Trophoblast cell (in vitro differentiated cells and primary cell): ENCODE data around the gene TMCO6.

Experiments used
- DNase-seq, 2 donors: peaks; one replicate each; pipeline ENCODE4 v3.0.0-alpha.2; 2016
- H2AFZ ChIP-seq: 2 replicates; pipeline ENCODE4 v1.6.1; 2013; ENCODE audit warnings: low read length, moderate library complexity, mild to moderate bottlenecking; ENCODE audit not compliant: insufficient read depth, poor library complexity
- H2AK5ac ChIP-seq: 2 replicates; pipeline ENCODE4 v1.6.1; 2013; ENCODE audit warnings: mild to moderate bottlenecking, low read length
- H2BK120ac ChIP-seq: 2 replicates; pipeline ENCODE4 v1.6.1; 2013; ENCODE audit warnings: low read length, mild to moderate bottlenecking, moderate library complexity; ENCODE audit not compliant: insufficient read depth, poor library complexity
- H2BK12ac ChIP-seq: 2 replicates; pipeline ENCODE4 v1.6.1; 2013; ENCODE audit warnings: mild to moderate bottlenecking, low read length, moderate library complexity
- H2BK5ac ChIP-seq: 2 replicates; pipeline ENCODE4 v1.6.1; 2013; ENCODE audit warnings: low read length, low read depth, moderate library complexity, mild to moderate bottlenecking; ENCODE audit not compliant: poor library complexity
- H3K14ac ChIP-seq: 2 replicates; pipeline ENCODE4 v1.6.1; 2013; ENCODE audit warnings: mild to moderate bottlenecking, low read length
- H3K18ac ChIP-seq: 2 replicates; pipeline ENCODE4 v1.6.1; 2013; ENCODE audit warnings: mild to moderate bottlenecking, low read length
- H3K23ac ChIP-seq: 2 replicates; pipeline ENCODE4 v1.6.1; 2013; ENCODE audit warnings: low read length
- H3K27ac ChIP-seq: 2 replicates; pipeline ENCODE4 v1.5.1; 2013; ENCODE audit warnings: low read depth, mild to moderate bottlenecking, inconsistent platforms, low read length, moderate library complexity
- H3K27me3 ChIP-seq: 2 replicates; pipeline ENCODE4 v1.6.1; 2013; ENCODE audit warnings: inconsistent platforms, mild to moderate bottlenecking, low read length, moderate library complexity; ENCODE audit not compliant: insufficient read depth
- H3K36me3 ChIP-seq, 2 experiments: 1 replicate in 1 of 2; 2 replicates in 1 of 2; pipeline ENCODE4 v1.6.1; 2013; ENCODE audit warnings: low read length in 2 of 2, mild to moderate bottlenecking in 2 of 2, moderate library complexity in 1 of 2; ENCODE audit not compliant: insufficient read depth in 2 of 2, control insufficient read depth in 1 of 2
- H3K4ac ChIP-seq: 2 replicates; pipeline ENCODE4 v1.6.1; 2013; ENCODE audit warnings: low read depth, mild to moderate bottlenecking, low read length, moderate library complexity
- H3K4me1 ChIP-seq, 2 experiments: 1 replicate in 1 of 2; 2 replicates in 1 of 2; pipeline ENCODE4 v1.6.1; 2013; ENCODE audit warnings: low read length in 2 of 2, mild to moderate bottlenecking in 2 of 2, moderate library complexity in 1 of 2; ENCODE audit not compliant: insufficient read depth in 2 of 2, control insufficient read depth in 1 of 2
- H3K4me2 ChIP-seq: 2 replicates; pipeline ENCODE4 v1.6.1; 2013; ENCODE audit warnings: inconsistent platforms, mild to moderate bottlenecking, low read length, moderate library complexity
- H3K4me3 ChIP-seq: 2 replicates; pipeline ENCODE4 v1.5.1; 2013; ENCODE audit warnings: mild to moderate bottlenecking, low read depth, low read length, inconsistent platforms
- H3K79me1 ChIP-seq: one replicate; pipeline ENCODE4 v1.6.1; 2013; ENCODE audit warnings: low read length
- H3K79me2 ChIP-seq: 2 replicates; pipeline ENCODE4 v1.6.1; 2013; ENCODE audit warnings: low read length, mild to moderate bottlenecking; ENCODE audit not compliant: control insufficient read depth, insufficient read depth, poor library complexity
- H3K9ac ChIP-seq: 2 replicates; pipeline ENCODE4 v1.6.1; 2013; ENCODE audit warnings: mild to moderate bottlenecking, low read length
- H3K9me3 ChIP-seq: 2 replicates; pipeline ENCODE4 v1.6.1; 2013; ENCODE audit warnings: low read depth, mild to moderate bottlenecking, control low read depth, inconsistent platforms, low read length; ENCODE audit not compliant: insufficient read depth
- H4K12ac ChIP-seq: 2 replicates; pipeline ENCODE4 v1.6.1; 2013; ENCODE audit warnings: low read depth, mild to moderate bottlenecking, low read length, moderate library complexity
- H4K8ac ChIP-seq: 2 replicates; pipeline ENCODE4 v1.6.1; 2013; ENCODE audit warnings: low read depth, mild to moderate bottlenecking, low read length, moderate library complexity
- H4K91ac ChIP-seq: one replicate; pipeline ENCODE4 v1.6.1; 2013; ENCODE audit warnings: low read depth, mild to moderate bottlenecking, low read length, moderate library complexity
- WGBS: extraction: QIAGEN DNeasy Blood & Tissue Kit; methylation state at CpG from one replicate; pipeline ENCODE4 v1.1.7; 2013; ENCODE audit warnings: missing lambda C conversion rate; ENCODE audit not compliant: insufficient read length, insufficient coverage; ENCODE audit errors: extremely low coverage; 5-methylcytosine and 5-hydroxymethylcytosine counted together

Gene TMCO6

DNA sequence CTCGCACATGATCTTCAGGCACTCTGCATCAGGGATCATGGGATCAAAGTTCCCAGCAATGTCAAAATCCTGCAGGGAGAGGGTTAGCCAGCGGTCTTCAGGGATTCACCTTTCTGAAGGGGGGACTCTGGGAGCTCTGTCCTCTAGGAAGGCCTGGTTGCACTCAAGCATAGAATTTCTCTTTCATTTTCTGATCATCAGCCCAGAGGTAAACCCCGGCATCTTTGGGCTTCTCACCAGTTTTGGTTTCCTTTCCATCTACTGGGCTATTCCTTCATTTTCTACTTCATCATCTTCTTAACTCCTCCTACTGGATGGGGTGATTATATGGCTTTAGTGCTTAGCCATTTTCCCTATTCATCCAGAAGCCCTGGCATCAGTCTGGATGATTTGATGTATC lies 38.7 kb downstream of the TMCO6 start:
- Histone ChIP-seq H3K9me3 (peaks cover 3% of the 10 kb centered on the region), H3K79me2 (no peaks in the 10 kb centered on the region), H3K18ac (no peak overlapping the region), H3K36me3 (peaks cover 39 to 72% of the 10 kb centered on the region in 2 experiments), H2BK5ac (no peak overlapping the region), H3K9ac (no peak overlapping the region), H3K4me3 (no peak overlapping the region), H2BK12ac (no peak overlapping the region), H4K91ac (no peak overlapping the region), H4K12ac (no peak overlapping the region), H3K14ac (no peak overlapping the region), H2BK120ac (no peak overlapping the region), H3K4me1 (no peaks in the 10 kb centered on the region), H4K8ac (no peak overlapping the region), H3K23ac (no peak overlapping the region), H3K79me1 (no peaks in the 10 kb centered on the region), H2AK5ac (no peak overlapping the region), H3K27me3 (no peaks in the 10 kb centered on the region), H2AFZ (no peak overlapping the region), H3K27ac (no peak overlapping the region), H3K4ac (no peak overlapping the region), H3K4me2 (no peak overlapping the region)
- no CpG with 5 or more reads among the region's 3 CpGs for WGBS
- no peak for DNase-seq

DNA sequence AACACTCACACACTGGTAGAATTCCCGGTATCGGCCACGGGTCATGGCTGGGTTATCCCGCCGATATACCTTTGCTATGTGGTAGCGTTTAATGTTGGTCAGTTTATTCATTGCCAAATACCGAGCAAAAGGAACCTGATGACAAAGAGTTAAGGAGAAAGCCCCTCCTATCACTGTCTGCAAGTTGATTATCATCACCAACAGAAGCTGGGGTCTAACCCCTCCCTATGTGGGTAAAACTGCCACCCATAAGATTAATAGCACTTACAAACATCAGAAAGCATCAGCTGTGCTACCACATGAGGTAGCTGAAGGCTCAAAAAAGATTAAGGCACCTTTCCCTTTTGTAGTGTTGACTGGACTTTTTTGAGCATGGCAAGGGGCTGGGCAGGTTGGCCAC lies 39.7 kb downstream of the TMCO6 start:
- no peak for DNase-seq
- H2BK120ac ChIP-seq = no peak overlapping the region
- no peaks in the 10 kb centered on the region for H3K27me3 ChIP-seq
- no peak overlapping the region for H4K8ac ChIP-seq
- H3K4me1 ChIP-seq = no peaks in the 10 kb centered on the region
- H3K4ac ChIP-seq = no peak overlapping the region
- no peak overlapping the region for H3K23ac ChIP-seq
- H4K12ac ChIP-seq = no peak overlapping the region
- no peak overlapping the region for H3K27ac ChIP-seq
- no peak overlapping the region for H3K4me2 ChIP-seq
- H2AK5ac ChIP-seq = no peak overlapping the region
- no peak overlapping the region for H4K91ac ChIP-seq
- no peak overlapping the region for H3K14ac ChIP-seq
- H3K9me3 ChIP-seq = peaks cover 3% of the 10 kb centered on the region
- H3K79me1 ChIP-seq = no peaks in the 10 kb centered on the region
- no peak overlapping the region for H2BK12ac ChIP-seq
- peaks cover 33 to 67% of the 10 kb centered on the region in 2 experiments for H3K36me3 ChIP-seq
- WGBS = no CpG with 5 or more reads among the region's 7 CpGs
- no peaks in the 10 kb centered on the region for H3K79me2 ChIP-seq
- H2AFZ ChIP-seq = no peak overlapping the region
- no peak overlapping the region for H2BK5ac ChIP-seq
- no peak overlapping the region for H3K4me3 ChIP-seq
- no peak overlapping the region for H3K18ac ChIP-seq
- no peak overlapping the region for H3K9ac ChIP-seq

DNA sequence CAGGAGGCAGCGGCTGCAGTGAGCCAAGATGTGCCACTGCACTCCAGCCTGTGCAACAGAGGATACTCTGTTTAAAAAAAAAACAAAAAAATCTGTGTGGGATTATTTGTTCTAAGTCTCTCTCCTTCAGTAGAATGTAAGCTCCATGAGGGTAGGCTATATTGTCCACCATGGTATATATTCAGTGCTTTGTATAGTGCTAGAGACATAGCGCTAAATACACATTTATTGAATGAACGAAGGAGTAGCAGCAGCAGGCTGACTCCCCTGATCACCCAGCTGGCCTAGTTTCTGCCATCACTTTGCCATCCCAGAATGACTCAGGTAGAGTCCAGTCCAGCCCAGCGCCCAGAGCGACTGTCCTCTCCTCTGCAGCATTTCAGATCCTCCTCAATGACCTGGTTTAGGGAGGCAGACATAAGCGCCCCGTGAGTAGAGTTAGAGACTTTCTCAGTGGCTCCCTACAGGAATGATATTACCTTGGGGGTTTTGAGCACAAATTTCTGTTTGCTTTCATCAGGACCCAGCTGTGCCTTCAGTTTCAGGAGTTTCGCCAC lies 51.2 kb downstream of the TMCO6 start:
- peak overlapping the region; percentile 13 for H3K4ac ChIP-seq
- H3K4me3 ChIP-seq = peak overlapping the region; percentile 86
- no peaks in the 10 kb centered on the region for H3K27me3 ChIP-seq
- no CpG with 5 or more reads among the region's 8 CpGs for WGBS
- peak overlapping the region; percentile 4 for H2BK5ac ChIP-seq
- peaks cover 7% of the 10 kb centered on the region for H3K79me1 ChIP-seq
- H3K18ac ChIP-seq = peak overlapping the region; percentile 51
- H4K8ac ChIP-seq = peak overlapping the region; percentile 75
- H2BK12ac ChIP-seq = no peak overlapping the region
- peak overlapping the region; percentile 85 for H4K12ac ChIP-seq
- peaks cover 10% of the 10 kb centered on the region for H3K79me2 ChIP-seq
- H3K4me1 ChIP-seq = peaks cover 3 to 4% of the 10 kb centered on the region in 2 experiments
- peak overlapping the region; percentile 52 for H3K14ac ChIP-seq
- DNase-seq = peak in 1 of 2 donors; percentile 7
- no peak overlapping the region for H3K23ac ChIP-seq
- no peak overlapping the region for H2AK5ac ChIP-seq
- H3K9ac ChIP-seq = peak overlapping the region; percentile 82
- peak overlapping the region; percentile 91 for H3K4me2 ChIP-seq
- peaks cover 28 to 33% of the 10 kb centered on the region in 2 experiments for H3K36me3 ChIP-seq
- no peak overlapping the region for H2BK120ac ChIP-seq
- peak overlapping the region; percentile 15 for H4K91ac ChIP-seq
- H2AFZ ChIP-seq = peak overlapping the region; percentile 18
- H3K27ac ChIP-seq = peak overlapping the region; percentile 61
- no peaks in the 10 kb centered on the region for H3K9me3 ChIP-seq

DNA sequence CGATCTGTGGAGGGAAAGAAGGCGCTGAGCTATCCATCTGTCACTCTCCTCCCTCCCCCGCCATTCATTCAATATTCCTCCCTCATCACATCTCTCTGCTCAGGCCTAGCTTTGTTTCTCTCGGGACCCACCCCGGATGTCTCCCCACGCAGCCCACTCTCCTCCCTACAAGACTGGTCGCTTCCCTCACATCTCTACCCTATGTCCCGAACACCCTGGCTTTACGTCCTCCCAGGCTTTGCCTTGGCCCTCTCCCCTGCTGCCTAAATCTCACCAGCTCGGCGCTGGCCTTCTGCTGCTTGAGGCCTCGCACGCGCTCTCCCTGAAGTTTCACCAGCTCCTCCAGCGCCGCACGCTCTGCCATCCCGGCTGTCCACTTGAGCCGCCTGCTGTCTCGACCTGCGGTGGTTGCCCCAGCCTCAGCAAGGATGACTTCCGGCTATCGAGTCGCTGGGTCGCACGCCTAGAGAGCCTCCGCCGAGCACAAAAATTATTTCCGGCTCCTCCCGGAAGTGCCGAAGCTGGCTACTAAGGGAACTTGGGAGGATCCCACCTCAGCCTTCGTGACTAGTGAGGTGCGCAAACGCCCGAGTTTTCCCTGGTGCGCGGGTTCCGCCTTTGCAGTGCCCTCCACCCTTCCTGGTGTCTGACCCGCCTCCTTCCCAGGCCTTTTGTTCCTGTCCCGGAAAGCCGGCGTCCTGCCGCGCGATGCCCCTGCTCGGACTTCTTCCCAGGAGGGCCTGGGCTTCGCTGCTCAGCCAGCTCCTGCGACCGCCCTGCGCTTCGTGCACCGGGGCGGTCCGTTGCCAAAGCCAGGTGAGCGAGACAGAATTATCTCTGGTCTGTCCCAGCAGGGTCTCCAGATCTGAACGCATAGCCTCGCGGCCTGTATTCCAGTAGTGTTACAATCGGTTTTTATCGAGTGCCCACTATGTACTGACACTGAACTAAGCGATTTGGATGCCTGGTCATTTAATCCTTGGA lies 52.0 kb downstream of the TMCO6 start, which contains the start of the genes HARS1 and HARS2:
TSS of gene HARS1 (minus strand) at position 430 of the 984 bp plus-strand sequence. CDS start at position 364, 66 bp downstream.
TSS of gene HARS2 (plus strand) at position 515 of the 984 bp plus-strand sequence. CDS start at position 709, 194 bp downstream.
- Histone ChIP-seq H2AFZ (peak within 1 kb of the TSS; percentile 33), H2AK5ac (peak within 1 kb of the TSS; percentile 22), H3K4me3 (peak within 1 kb of the TSS; percentile 86), H2BK5ac (peak within 1 kb of the TSS; percentile 84), H3K27ac (peak within 1 kb of the TSS; percentile 61), H3K4me2 (peak within 1 kb of the TSS; percentile 91), H3K36me3 (peaks cover 26 to 37% of the 10 kb centered on the region in 2 experiments), H3K14ac (peak within 1 kb of the TSS; percentile 54), H3K27me3 (no peaks in the 10 kb centered on the region), H4K91ac (peak within 1 kb of the TSS; percentile 69), H2BK12ac (no peak within 1 kb of the TSS), H3K79me2 (peaks cover 10% of the 10 kb centered on the region), H3K79me1 (peaks cover 7% of the 10 kb centered on the region), H3K23ac (no peak within 1 kb of the TSS), H3K4me1 (peaks cover 3 to 4% of the 10 kb centered on the region in 2 experiments), H4K12ac (peak within 1 kb of the TSS; percentile 85), H3K4ac (peak within 1 kb of the TSS; percentile 85), H4K8ac (peak within 1 kb of the TSS; percentile 95), H3K9me3 (no peaks in the 10 kb centered on the region), H3K9ac (peak within 1 kb of the TSS; percentile 95), H3K18ac (peak within 1 kb of the TSS; percentile 51), H2BK120ac (peak within 1 kb of the TSS; percentile 45)
- WGBS = no CpG with 5 or more reads among the region's 61 CpGs
- DNase-seq = peak; percentile 94 to 97
